GM21447 (cell line): Measurements from ENCODE around the gene GINS2.

Source experiments
- ATAC-seq: cut with Tn5 transposase; IDR thresholded peaks from one replicate; pipeline ENCODE4 v1.9.1; 2021; ENCODE audit not compliant: unreplicated experiment

GINS2 gene

DNA sequence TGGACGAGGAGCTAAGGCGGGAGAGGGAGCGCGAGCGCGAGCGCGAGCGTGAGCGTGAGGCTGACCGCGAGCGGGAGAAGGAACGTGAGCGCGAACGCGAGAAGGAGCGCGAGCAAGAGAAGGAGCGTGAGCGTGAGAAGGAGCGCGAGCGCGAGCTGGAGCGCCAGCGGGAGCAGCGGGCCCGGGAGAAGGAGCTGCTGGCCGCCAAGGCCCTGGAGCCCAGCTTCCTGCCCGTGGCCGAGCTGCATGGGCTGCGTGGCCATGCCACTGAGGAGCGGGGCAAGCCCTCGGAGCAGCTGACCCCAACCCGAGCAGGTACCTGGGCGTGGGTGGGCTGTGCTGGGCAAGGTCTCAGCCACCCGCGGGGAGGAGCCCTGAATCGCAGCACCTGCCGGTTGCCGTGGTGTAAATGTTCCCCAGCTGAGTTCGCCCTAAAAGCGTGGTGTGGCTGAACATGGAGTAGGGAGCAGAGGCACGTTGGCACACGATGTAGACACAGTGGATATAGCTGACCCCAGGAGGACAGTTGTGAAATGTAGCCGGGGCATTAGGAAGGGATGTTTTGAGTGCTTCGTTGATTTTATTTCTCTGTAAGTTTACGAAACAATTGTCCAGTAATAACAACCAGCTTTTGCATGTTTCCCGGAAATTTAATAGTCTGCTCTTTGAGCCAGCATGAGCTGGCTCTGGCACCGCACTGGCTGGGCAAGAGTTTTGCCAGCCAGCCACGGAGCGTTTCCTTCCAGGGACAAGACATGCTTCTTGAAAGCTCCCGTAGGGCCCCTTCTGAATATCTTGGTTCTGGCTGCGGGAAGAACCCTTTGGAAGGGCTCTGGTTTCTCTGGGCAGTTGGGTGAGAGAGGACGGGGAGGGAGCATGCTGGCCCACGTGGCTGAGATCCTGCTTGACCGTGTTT lies 32.1 kb downstream of the GINS2 start:
- ATAC-seq = no peak

DNA sequence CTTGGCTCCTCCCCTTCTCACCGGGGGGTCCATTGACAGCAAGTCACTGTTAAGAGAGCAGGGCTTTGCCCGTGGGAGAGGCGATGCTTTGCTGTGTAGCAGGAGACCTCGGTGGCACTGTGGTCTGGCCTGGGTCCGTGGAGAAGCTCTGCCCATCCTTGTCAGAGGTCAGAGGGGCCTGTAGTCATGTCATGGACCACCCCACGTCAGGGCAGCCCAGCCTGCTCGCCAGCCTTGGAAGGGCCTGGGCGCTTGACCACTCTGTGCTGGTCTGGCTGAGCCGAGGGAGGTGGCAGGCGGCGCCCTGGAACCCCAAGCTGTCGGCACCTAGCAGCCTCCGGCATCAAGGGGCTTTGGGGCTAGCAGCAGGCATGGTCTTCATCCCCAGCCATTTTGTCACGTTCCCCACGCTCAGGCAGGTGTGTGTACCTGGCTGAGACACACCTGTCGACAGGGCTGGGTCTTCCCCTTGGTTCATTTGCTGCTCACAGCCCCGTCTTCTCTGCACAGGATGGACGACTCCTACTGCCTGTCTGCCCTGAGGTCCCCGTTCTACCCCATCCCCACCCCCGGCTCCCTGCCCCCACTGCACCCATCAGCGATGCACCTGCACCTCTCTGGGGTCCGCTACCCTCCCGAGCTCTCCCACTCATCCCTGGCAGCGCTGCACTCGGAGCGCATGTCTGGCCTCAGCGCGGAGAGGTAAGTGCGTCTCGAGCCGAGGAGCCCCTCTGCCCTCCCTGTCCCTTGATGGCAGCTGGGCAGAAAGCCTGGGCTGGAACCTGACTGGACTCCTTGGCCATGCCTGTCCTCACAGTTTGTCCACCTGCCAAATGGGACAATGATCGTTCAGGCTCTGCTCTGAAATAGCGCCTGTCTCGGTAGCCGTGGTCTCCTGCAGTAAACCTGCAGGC lies 33.3 kb downstream of the GINS2 start:
- no peak for ATAC-seq

DNA sequence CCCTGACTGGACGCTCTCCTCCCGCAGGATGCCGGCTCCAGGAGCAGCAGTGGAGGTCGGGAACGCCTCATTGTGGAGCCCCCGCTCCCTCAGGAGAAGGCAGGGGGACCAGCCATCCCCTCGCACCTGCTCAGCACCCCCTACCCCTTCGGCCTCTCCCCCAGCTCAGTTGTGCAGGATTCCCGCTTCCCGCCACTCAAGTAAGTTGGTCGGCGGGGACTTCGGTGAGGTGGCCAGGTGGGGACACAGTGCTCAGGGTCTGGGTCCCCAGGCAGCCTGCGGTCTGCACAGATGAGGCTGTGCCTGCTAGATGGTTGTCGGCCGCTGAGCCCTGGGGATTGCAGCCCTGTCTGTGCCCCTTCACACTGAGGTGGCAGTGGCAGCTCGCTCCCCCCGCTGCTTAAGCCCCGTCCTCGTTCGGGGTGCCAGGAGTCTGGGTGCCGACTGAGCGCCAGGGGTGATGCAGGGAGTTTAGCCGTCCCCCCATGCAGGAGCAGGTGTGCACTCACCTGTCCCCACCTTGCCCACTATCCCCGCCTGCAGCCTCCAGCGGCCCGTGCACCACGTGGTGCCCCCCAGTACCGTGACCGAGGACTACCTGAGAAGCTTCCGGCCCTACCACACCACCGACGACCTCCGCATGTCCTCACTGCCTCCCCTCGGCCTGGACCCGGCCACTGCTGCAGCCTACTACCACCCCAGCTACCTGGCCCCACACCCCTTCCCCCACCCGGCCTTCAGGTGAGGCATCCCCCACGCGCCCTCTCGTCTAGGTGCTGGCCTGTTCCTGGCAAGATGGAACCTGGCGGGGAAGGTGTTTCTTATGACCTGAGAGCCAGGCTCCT lies 34.3 kb downstream of the GINS2 start:
- no peak for ATAC-seq

DNA sequence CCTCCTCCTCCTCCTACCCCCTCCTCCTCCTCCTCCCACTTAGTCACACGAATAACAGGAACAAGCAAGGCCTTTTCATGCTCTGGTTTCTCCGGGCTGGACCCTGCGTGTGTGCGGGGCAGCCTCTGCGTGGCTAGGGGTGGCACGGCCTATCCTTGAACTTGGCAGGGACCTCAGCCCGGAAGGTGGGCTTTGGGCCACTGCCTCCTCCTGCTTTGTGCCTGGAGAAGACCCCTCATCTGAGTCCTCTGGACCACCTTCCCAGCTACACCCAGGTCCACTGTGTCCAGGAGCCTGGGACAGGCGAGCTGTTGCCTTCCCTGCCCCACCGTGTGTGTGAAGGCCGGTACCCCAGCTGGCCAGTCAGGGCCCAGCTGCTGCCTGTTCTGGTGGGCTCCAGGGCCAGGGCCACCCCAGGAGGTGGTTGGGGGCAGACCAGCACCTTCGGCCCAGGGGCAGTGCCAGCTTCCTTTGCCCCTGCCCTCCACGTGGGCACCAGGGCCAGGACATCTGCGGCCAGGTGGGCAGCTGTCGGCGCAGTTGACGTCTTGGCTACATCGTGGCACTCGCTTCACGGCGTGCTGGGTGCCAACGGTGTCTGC lies 35.4 kb downstream of the GINS2 start:
- ATAC-seq = no peak

DNA sequence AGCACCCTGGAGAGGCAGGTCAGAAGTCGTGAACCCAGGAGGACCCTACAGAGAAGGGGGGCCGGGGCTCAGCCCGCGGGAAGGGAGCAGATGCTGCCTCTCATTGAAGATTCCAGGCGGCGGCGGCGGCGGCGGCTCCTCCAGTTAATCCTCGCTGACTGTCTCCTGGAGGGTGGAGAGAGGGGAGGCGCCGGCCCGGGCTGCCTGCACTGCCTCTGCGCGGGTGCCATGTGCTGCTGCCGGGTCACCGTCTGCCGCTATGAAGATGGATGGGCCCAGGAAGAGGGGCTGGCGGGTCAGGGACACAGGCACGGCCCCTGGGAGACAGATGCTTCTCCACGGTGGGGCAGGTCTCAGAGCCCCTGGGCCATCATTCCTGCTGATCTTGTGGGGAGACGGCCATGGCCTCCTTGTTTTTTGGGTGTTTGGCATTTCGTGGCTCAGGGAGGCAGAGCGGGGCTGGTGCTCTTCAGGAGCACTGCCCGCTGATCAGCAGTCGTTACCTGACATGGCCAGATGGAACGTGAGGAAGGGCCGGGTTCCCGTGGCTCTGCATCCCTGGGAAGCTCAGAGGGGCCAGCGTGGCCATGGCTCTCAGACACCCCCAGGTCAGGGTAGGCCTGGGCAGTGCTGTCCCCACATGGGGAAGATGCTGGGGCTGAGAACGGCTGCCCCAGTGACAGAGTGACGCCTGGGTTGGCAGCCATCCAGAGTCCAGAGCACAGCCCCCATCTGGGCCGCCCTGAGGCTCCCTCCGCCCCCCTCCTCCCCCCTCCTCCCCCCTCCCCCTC lies 36.1 kb downstream of the GINS2 start:
- ATAC-seq = no peak

DNA sequence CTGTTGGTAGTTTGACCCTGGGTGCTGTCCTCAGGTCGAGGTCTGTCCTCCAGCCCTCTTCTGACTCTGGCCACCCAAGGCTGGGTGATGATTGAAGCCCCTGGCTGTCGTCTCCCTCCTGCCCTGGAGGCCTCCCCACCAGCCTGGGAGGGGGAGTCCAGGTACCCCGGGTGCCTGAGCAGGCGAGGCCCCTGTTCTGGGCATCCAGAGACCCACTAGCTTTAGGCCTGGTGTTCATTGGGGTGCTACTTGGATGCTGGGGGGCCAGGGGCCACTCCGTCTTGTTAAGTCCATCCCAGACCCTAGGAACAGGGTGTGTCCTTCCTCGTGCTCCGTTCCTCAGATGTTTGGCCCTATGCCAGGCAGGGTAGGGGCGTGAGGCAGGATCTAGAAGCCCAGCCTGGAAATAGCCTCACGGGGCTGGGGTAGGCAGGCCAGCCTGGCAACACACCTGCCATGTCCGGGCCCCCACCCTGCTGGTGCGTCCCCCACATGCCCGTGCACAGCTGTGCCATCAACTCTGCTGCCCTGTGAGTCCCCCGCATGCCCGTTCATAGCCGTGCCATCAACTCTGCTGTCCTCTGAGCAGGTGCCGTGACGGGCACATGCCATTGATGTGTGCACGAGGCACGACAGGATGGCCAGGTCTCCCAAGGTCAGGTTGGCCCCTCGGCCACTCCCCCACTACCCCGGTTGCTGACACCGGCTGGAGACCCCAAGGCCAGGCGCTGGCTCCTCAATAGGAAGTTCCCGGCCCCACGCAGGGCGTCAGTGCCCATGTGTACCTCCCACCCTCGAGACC lies 36.9 kb downstream of the GINS2 start:
- no peak for ATAC-seq

DNA sequence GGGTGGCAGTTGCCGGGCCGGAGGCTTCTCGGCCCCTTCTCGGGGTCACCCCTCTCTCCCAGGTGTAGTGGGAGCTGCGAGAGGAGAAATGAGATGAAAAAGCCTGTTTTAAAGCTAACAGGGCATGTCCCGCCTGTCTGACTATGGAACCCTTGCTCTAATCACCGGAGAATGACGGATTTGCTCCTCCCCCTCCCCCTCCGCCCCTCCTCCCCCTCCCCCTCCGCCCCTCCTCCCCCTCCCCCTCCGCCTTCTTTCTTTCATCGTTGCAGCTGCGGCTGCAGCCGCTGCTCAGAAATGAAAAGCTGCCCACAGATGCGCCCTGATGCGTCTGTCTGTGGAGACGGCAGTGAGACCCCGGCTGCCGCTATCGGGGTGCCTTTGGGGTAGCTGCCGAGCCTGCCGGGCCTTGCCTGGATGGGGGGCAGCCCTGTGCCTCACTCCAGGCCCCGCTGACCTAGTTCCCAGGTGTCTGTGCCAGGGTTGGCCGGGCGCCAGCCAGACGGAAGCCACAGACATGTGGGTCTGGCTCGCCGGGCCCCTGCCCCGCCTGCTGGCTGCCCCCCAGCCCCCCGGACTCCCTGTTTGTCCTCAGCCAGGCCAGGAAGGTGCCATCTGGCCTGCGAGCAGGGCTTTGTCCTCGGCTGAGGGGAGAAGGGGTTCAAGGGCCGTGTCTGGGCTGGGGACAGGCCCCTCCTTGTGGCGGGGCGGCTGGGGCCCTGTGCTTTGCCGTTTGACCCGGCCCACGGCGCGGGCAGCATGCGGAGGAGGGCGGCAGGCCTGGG lies 37.7 kb downstream of the GINS2 start:
- no peak for ATAC-seq

DNA sequence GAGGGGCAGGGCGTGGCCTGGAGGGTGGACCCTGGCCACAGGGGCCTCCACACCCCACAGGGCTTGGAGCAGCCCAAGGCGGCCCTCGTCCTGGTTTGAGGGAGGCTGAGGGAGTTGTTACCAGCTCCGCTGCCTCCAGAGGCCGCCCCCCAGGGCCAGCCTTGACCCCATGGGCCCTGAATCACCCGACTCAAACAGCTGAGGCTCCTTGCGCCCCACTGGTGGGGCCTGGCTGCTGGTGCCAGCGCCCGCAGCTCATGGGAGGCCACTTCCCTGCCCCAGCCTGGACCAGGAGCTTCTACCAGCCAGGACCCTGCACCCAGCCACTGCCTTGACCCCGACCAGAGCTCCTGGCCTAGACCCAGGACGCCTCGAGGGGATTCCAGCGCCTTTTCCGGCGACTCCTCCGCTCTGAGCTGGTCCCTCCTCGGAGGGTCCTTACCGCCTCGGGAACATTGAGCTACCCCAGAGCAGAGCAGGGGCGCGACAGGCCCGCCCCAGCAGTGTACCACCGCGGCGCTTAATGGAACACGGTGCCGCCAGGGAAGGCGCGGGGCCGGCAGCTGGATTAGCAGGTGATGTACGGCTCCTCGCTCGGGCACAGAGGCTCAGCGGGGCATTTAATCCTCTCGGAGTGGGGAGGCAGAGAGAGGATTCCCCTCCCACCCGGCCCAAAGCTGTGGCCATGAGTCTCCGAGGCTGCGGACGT lies 38.5 kb downstream of the GINS2 start:
- no peak for ATAC-seq

DNA sequence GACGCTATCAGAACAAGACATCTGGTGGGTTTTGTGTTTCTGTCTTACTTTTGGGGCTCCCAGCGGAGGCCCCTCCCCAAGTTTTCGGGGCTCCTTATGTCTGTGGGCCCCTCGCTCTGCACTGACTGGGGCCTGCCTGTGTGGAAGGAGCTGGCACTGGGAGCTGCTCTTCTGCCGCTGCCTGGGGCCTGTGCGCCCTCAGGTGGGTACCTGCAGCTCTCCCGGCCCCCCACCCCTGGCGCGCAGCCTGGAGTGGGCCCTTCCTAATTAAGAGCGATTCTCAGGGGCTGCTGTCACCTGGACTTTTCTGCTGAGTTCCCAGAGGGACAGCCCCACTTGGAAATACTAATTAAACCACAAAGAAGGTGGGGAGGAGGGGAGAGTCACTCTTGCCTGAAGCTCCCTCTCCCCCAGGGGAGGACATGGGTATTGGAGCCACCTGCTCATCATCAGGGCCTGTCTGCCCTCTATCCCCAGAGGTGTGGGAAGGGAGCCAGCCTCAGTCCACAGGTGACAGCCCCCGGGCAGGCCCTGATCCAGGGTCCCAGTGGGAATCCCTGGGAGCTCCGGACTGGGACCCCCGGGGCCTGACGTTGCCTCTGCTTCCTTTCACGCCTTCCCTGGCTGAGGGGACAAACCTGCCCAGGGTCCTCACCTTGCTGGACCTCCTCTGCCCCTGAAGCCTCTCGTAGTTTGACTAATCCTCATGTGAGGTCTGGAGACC lies 39.2 kb downstream of the GINS2 start:
- ATAC-seq = no peak

DNA sequence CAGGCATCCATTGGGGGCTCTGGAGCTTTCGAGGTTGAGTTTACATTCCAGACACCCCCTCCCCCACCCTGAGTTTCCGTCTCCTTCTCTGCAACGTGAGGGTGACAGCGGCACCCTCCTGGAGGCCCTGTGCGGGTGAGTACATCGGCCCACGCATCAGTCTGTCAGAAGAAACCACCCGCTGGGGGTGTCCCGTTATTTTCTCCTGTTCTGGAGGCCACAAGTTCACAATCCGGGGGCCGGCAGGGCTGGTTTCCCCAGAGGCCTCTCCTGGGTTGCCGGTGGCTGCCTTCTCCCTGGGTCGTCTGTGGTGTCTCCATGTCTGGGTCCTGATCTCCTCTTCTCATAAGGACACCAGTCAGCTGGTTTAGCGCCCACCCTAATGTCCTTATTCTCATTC lies 39.9 kb downstream of the GINS2 start:
- ATAC-seq = no peak

DNA sequence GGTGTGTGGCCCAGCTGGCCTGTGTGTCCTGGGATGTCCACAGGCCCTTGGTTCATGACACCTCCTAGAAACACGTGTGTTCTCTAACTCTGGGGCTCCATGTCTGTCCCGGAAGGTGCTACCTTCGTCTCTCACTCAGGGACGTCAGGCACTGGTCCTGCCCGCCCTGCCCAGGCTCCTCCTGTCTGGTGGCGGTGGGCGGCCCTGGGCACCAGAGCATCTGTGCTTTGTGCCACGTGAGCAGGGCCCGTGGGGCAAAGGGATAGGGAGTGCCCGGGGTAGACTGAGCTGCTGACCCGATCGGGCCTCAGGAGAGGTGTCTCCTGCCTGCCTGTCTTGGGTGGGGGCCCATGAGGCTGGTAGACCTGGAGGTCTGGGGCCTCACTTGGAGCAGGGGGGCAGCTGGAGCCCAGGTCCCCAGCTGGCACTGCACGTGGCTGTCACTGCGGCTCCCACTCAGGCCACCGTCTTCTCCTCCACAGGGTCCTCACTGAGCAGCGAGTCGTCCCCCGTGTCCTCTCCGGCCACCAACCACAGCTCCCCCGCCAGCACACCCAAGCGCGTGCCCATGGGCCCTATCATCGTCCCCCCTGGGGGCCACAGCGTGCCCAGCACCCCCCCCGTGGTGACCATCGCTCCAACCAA lies 40.6 kb downstream of the GINS2 start:
- no peak for ATAC-seq

DNA sequence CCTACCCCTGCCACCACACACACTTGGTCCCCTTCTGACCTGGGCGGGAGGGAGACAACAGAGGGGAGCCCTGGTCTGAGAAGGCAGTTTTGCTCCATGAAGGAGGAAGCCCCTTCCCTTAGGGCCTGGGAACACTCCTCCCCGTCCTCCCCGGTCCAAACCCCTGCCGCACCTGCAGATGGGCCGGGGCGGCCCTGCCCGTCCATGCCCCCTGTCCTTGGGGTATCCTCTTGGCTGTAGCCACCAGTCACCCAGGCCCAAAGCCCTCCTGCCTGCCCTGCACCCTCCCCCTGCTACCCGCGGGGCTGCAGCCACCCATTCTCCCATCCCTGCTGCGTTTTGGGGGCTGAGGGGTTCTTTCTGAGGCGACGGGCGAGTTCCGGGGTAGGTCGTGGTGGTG lies 41.8 kb downstream of the GINS2 start:
- ATAC-seq = no peak

DNA sequence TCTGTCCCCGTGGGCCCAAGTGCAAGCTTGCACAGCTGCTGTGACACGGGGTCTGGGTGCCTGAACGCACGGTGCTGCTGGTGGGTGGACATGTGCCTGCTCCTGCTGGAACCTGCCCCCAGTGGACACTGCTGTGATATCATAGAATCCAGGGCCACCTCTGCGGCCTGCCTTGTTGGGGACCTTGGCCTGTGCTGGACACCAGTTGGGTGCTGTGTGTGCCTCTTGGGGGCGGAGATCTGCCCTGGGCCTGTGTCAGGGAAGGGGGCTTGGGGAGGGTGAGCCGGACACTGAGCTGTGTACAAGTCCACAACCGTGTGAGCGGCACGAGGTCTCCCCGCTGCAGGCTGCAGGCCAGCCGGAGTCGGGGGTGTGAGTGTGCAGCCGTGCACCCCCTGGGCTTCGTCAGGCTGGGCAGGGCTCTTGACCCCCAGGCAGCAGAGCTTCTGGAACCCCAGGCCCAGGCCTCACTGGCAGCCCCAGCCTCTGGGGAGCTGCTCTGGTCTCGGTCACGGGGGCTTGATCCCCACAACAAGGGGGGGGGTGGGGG lies 42.3 kb downstream of the GINS2 start:
- ATAC-seq = no peak

DNA sequence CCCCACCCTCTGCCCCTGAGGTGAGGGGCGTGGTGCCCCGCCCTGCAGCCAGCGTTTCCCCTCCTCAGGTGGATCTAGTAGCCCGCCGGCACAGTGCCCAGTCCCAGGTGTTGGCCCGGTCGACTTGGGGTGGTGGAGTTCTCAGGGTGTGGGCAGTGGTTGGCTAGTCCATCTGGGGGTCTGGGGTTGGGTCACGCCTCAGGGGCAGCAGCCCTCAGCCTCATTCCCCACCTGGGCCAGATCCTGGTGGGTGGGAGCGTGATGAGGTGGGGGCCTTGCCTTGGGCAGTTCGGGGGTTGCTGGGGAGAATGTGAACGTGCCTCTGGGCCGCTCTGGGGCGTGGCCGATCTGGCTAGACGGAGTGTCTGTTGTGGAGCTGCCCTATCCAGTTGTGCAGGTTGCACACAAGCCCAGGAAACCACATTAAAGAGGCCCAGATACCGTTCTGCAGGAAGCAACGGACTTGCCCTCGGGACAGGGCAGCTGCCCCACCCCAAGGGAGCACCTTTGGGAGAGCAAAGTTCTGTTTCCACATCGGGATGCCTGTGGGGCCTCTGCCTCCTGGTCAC lies 43.6 kb downstream of the GINS2 start:
- ATAC-seq = no peak

DNA sequence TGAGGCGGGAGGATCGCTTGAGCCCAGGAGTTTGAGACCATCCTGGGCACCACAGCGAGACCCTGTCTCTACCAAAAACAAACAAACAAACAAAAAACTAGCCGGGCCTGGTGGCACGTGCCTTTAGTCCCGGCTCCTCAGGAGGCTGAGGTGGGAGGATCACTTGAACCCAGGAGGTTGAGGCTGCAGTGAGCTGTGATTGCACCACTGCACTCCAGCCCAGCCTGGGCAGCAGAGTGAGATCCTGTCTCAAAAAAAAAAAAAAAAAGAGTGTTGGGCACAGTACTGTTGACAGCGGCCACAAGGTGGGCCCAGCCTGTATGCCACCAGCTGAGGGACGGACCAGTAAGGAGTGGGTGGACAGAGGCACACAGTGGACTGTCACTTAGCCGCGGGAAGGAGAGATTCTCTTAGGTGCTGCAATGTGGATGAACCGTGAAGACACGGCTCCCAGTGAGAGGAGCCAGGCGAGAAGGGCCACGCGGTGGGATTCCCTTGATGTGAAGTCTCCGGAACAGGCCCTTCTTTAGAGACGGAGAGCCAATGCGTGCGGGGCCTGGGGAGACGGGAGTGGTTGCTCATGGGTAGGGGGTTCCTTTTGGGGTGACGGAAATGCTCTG lies 44.6 kb downstream of the GINS2 start:
- ATAC-seq = no peak
